SK-N-SH treated with all-trans-retinoic acid at 6 μM for 48 hours (cell line): ENCODE data around the gene MAPK8.

ENCODE experiments used
- ISL1 ChIP-seq: fragments of 250-450 bp; sonication (Bioruptor Pico); IDR thresholded peaks from 2 replicates; pipeline ENCODE4 v2.1.2; 2022; ENCODE audit warnings: mild to moderate bottlenecking, moderate library complexity
- TSHZ2 ChIP-seq: fragments of 250-450 bp; sonication (Bioruptor Pico); IDR thresholded peaks from 2 replicates; pipeline ENCODE4 v1.5.0; 2020; ENCODE audit warnings: mild to moderate bottlenecking, moderate library complexity
- ZC3H10 ChIP-seq: fragments of 250-450 bp; sonication (Bioruptor Pico); IDR thresholded peaks from 2 replicates; pipeline ENCODE4 v1.5.1; 2021; ENCODE audit warnings: mild to moderate bottlenecking, moderate library complexity
- ZFP30 ChIP-seq: fragments of 450-650 bp; formaldehyde crosslinking; IDR thresholded peaks from 2 replicates; pipeline ENCODE4 v1.5.0; 2022; ENCODE audit warnings: mild to moderate bottlenecking, moderate library complexity

DNA sequence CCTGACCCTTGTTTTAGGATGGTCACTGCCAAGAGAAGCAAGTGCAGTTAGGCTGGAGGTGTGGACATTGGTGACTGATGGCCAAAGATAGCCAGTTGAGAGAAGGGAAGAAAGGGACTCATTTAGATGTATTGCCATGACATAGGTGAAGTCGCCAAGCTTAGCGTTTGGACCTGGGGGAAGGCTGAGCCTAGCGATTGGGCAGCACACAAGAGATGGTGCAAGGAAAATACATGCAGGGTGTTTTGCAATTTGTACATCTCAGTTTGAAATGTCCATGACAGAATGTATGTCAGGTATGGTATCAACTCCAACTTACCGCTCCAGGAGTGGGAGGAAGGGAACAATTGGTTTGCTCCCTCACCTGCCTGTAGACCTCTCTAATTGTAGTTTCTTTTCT, 134.3 kb downstream of the MAPK8 start:
- TF ChIP-seq TSHZ2 (CRISPR knock-in tag) (no peak), ISL1 (CRISPR knock-in tag) (no peak), ZC3H10 (CRISPR knock-in tag) (no peak), ZFP30 (CRISPR knock-in tag) (no peak)
